ENCODE data around the gene TMEM151B. TPM values are rescaled to one million over a fixed set of nuclear protein-coding genes. Genes with fewer than 3 reads are reported as not detected.

The TMEM151B gene
- total and polyA plus RNA-seq, 2 of the 13 experiments (the other 11 are each of a cell fraction or from before 2014, with no cell fraction given) = not detected

- TF ChIP-seq SP5 (CRISPR knock-in tag; IDR thresholded peaks at IDR 0.05; ENCODE audit: borderline replicate concordance, low read depth) = peak; percentile 46
- 0 out of 2 replicates have a peak, but pooled peaks have one; percentile 32 for TF ChIP-seq ZNF335 (CRISPR knock-in tag; IDR thresholded peaks at IDR 0.05)
- peak; percentile 75 for TF ChIP-seq SP4 (CRISPR knock-in tag; IDR thresholded peaks at IDR 0.05)
- 0 out of 2 replicates have a peak, but pooled peaks have one; percentile 26 for TF ChIP-seq NR2F6 (IDR thresholded peaks at IDR 0.05)
- TF ChIP-seq NR2F6 (CRISPR knock-in tag; IDR thresholded peaks at IDR 0.05) = no peak
- no peak; the same call in none of the 2 replicates for TF ChIP-seq HES4 (CRISPR knock-in tag; IDR thresholded peaks at IDR 0.05; ENCODE audit: borderline replicate concordance)
- 0 out of 2 replicates have a peak, but pooled peaks have one; percentile 72 for TF ChIP-seq ZNF550 (CRISPR knock-in tag; IDR thresholded peaks at IDR 0.05; ENCODE audit: borderline replicate concordance)
- peak; percentile 93 for TF ChIP-seq KDM2A (CRISPR knock-in tag; IDR thresholded peaks at IDR 0.05; ENCODE audit: borderline replicate concordance, low read depth)
- TF ChIP-seq CHCHD3 (CRISPR knock-in tag; IDR thresholded peaks at IDR 0.05) = peak; percentile 92
- TF ChIP-seq KDM5B (CRISPR knock-in tag; IDR thresholded peaks at IDR 0.05; ENCODE audit: borderline replicate concordance) = peak; percentile 91; the same call in 1 of the 2 replicates
- TF ChIP-seq ZNF160 (CRISPR knock-in tag; IDR thresholded peaks at IDR 0.05) = peak; percentile 53; the same call in 1 of the 2 replicates
- no peak; the same call in 1 of the 2 replicates for TF ChIP-seq ZNF263 (CRISPR knock-in tag; IDR thresholded peaks at IDR 0.05)
- peak; percentile 91; the same call in 1 of the 2 replicates for TF ChIP-seq ZNF546 (CRISPR knock-in tag; conservative IDR thresholded peaks at IDR 0.05)
- TF ChIP-seq ATF6 (CRISPR knock-in tag; conservative IDR thresholded peaks at IDR 0.05) = 0 out of 2 replicates have a peak, but pooled peaks have one; percentile 28
- peak; percentile 97 for TF ChIP-seq FOXC1 (CRISPR knock-in tag; IDR thresholded peaks at IDR 0.05; ENCODE audit: borderline replicate concordance)
- TF ChIP-seq PHF8 (CRISPR knock-in tag; IDR thresholded peaks at IDR 0.05) = peak; percentile 93
- no peak for TF ChIP-seq ZNF646 (CRISPR knock-in tag; IDR thresholded peaks at IDR 0.05)
- TF ChIP-seq SMARCC2 (IDR thresholded peaks at IDR 0.05) = no peak
- TF ChIP-seq SRSF1 (optimal IDR thresholded peaks at IDR 0.05; ENCODE audit: low read depth, low read length) = peak; percentile 87
- peak; percentile 41; the same call in 1 of the 2 replicates for TF ChIP-seq ZNF800 (CRISPR knock-in tag; IDR thresholded peaks at IDR 0.05)
Measured at GRCh38 chr6:44257025-44257752, 13.1 kb upstream of the TMEM151B start, which contains the start of gene SLC35B2 (continued).

Data from HepG2 (cell line).